Measurements from ENCODE around the gene DLG2. TPM values are rescaled to one million over a fixed set of nuclear protein-coding genes. Genes with fewer than 3 reads are reported as not detected.

Gene DLG2
- total and polyA plus RNA-seq, 2 of the 8 experiments (the other 6 are each of a cell fraction or from before 2014, with no cell fraction given) = 1.7 to 14.3 TPM

DNA sequence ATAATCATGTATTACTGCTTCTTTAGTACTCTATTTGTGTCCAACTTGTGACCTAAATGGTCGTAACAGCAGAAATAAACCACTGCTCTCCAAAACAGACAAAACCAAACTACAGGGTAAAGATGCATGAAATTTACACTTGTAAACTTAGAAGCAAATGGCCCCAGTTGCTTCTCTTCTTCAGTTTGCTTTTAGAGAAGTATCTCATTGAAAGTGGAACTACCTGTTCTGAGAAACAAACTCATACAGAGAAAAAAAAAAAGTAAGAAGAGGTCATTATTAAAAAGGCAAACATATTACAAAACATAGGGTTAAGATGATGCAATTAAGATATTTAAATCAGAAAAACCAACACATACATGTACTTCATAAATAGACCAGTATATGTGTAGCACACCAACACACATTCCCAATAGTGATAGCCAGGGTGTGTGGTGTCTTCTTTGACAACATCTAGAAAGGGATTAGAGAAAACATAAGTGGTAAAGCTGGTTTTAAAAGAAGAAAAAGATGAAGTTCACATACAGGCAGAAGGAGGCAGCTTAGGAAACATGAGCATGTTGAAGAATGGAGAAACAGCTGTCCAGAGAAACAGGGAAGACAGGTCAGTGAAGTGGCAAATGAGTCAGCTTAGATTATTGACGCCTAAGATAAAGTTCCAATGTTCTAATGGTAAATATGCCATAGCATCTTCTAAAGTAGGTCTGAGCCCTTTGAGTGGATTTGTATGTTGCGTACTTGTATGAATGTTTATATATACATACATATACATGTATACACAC is 1496.3 kb downstream of the DLG2 start (continued):
- no peak for TF ChIP-seq CTBP2 (IDR thresholded peaks at IDR 0.05; ENCODE audit: borderline replicate concordance, insufficient read depth, insufficient read length, low read length)
- TF ChIP-seq KDM5A (IDR thresholded peaks at IDR 0.05; ENCODE audit: low read length) = no peak
- TF ChIP-seq SAP30 (IDR thresholded peaks at IDR 0.05; ENCODE audit: insufficient read depth, insufficient replicate concordance, low read length) = no peak
- TF ChIP-seq TAF1 (IDR thresholded peaks at IDR 0.05; ENCODE audit: low read depth, low read length) = no peak
